ENCODE measurements around the gene CACNA1C. TPM values are rescaled to one million over a fixed set of nuclear protein-coding genes. Genes with fewer than 3 reads are reported as not detected.

Gene CACNA1C
- total RNA-seq, 4 donors from 2014 or later, result 2.0 to 4.2 (median 2.5) TPM

- no peaks in the 10 kb centered on the region for H3K9me3 ChIP-seq
- intact Hi-C loops (cut with DNase I), result no loop called here
- TF ChIP-seq POLR2A (IDR thresholded peaks at IDR 0.05), result no peak
- no peak for TF ChIP-seq CTCF (IDR thresholded peaks at IDR 0.05)
- no peak for DNase-seq
- no peaks in the 10 kb centered on the region for H3K36me3 ChIP-seq
- H3K4me3 ChIP-seq (replicated peaks in 1 of 3), result no peak overlapping the region
- H3K27me3 ChIP-seq, result no peaks in the 10 kb centered on the region
- 72 to 88% methylated on average over 1 of the region's 1 CpG for WGBS, 2 donors
- no peak overlapping the region for H3K27ac ChIP-seq
- H3K4me1 ChIP-seq, result no peaks in the 10 kb centered on the region
Measured at GRCh38 chr12:2083561-2083960, 30.8 kb downstream of the CACNA1C start.

- H3K4me1 ChIP-seq, result no peaks in the 10 kb centered on the region
- no peak for TF ChIP-seq CTCF (IDR thresholded peaks at IDR 0.05)
- TF ChIP-seq POLR2A (IDR thresholded peaks at IDR 0.05), result no peak
- no peak for DNase-seq
- no peak overlapping the region for H3K4me3 ChIP-seq (replicated peaks in 1 of 3)
- no peaks in the 10 kb centered on the region for H3K9me3 ChIP-seq
- WGBS, 2 donors, result 57 to 63% methylated on average over 4 of the region's 4 CpGs
- H3K27ac ChIP-seq, result no peak overlapping the region
- H3K36me3 ChIP-seq, result no peaks in the 10 kb centered on the region
- intact Hi-C loops (cut with DNase I), result no loop called here
- no peaks in the 10 kb centered on the region for H3K27me3 ChIP-seq
Measured at GRCh38 chr12:2084553-2085296, 31.9 kb downstream of the CACNA1C start.

GRCh38 chr12:2092354-2092753, 39.6 kb downstream of the CACNA1C start:
- intact Hi-C loops (cut with DNase I), result no loop called here
- DNase-seq, result no peak
- Histone ChIP-seq H3K4me1 (no peaks in the 10 kb centered on the region), H3K27ac (no peak overlapping the region), H3K9me3 (no peaks in the 10 kb centered on the region), H3K4me3 (replicated peaks in 1 of 3) (no peak overlapping the region), H3K36me3 (no peaks in the 10 kb centered on the region), H3K27me3 (no peaks in the 10 kb centered on the region)
- 89 to 96% methylated on average over 5 of the region's 5 CpGs for WGBS, 2 donors
- TF ChIP-seq CTCF (IDR thresholded peaks at IDR 0.05) (no peak), POLR2A (IDR thresholded peaks at IDR 0.05) (no peak)

- intact Hi-C loops (cut with DNase I), result no loop called here
- DNase-seq, result no peak
- Histone ChIP-seq H3K4me1 (no peaks in the 10 kb centered on the region), H3K27me3 (no peaks in the 10 kb centered on the region), H3K27ac (no peak overlapping the region), H3K9me3 (no peaks in the 10 kb centered on the region), H3K4me3 (replicated peaks in 1 of 3) (no peak overlapping the region), H3K36me3 (no peaks in the 10 kb centered on the region)
- TF ChIP-seq POLR2A (IDR thresholded peaks at IDR 0.05), result no peak
- no peak for TF ChIP-seq CTCF (IDR thresholded peaks at IDR 0.05)
- 88 to 89% methylated on average over 6 of the region's 6 CpGs for WGBS, 2 donors
Measured at GRCh38 chr12:2092890-2093289, 40.1 kb downstream of the CACNA1C start.

GRCh38 chr12:2094597-2094996, 41.8 kb downstream of the CACNA1C start:
- intact Hi-C loops (cut with DNase I), result no loop called here
- H3K27me3 ChIP-seq, result no peaks in the 10 kb centered on the region
- TF ChIP-seq CTCF (IDR thresholded peaks at IDR 0.05) (no peak), POLR2A (IDR thresholded peaks at IDR 0.05) (no peak)
- H3K4me1 ChIP-seq, result no peaks in the 10 kb centered on the region
- WGBS, 2 donors, result 13 to 35% methylated on average over 2 of the region's 2 CpGs
- H3K4me3 ChIP-seq (replicated peaks in 1 of 3), result no peak overlapping the region
- no peak for DNase-seq
- no peaks in the 10 kb centered on the region for H3K36me3 ChIP-seq
- H3K27ac ChIP-seq, result no peak overlapping the region
- H3K9me3 ChIP-seq, result no peaks in the 10 kb centered on the region
